ENCODE data around the gene THBS1. TPM values are rescaled to one million over a fixed set of nuclear protein-coding genes. Genes with fewer than 3 reads are reported as not detected.

The THBS1 gene
- total RNA-seq, 1 donor from 2014 or later = 513 TPM

DNA sequence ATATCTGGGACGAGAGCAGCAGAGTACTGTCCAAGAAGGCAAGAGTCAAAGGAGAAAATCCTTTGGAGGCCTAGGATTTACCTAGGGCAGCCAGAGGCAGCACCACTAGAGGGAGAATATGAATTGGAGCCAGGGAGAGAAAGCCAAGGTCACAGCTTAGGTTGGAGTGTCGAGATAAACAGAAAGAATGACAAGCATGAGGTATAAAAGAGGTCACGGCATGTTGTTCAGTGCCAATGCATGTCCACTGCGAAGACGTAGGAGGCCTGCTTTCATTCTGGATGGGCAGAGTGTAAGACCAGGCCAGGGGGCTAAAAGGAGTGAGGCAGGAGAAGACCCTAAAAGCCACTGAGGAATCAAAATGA, 47.2 kb downstream of the THBS1 start:
- no peak overlapping the region for H3K27ac ChIP-seq
- no peak for DNase-seq (ENCODE audit: extremely low spot score in 2 of 2)

DNA sequence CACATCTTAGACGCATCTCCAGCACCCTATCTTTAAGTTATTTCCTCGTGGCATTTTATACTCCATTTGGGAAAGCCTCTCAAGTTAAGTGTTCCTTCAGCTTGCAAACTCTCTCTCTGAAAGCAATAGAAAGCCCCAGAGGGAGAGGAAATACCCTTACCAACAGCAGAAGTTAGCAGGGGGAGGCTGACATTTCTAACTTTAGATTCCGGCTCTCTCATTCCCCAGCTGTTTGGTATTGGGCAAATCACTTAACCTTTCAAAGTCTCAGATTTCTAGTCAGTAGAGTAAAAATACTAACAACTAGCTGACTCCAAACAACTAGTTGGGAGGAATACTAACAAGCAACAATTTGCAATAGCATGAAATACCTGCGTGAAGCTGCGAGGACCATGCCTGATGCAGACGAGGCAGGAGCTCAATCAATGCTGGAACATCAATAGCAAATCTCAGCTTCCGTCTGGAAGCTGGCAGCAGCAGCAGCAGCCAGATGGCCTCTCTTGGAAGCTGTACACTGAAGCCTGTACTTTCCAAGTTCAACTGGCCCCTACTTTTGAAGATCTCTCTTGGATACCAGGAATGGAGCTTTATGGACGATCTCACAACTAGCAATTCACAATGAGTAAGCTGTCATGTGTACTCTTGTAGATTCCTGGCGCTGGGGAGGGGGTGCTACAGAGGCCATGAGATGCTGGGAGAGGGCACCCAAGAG, 47.8 kb downstream of the THBS1 start:
- Histone ChIP-seq H3K9me3 (no peaks in the 10 kb centered on the region), H3K27me3 (no peaks in the 10 kb centered on the region), H3K4me1 (peaks cover 35% of the 10 kb centered on the region), H3K27ac (peak overlapping the region; percentile 37), H3K36me3 (no peaks in the 10 kb centered on the region), H3K4me3 (no peak overlapping the region)
- TF ChIP-seq, protein P1, sequence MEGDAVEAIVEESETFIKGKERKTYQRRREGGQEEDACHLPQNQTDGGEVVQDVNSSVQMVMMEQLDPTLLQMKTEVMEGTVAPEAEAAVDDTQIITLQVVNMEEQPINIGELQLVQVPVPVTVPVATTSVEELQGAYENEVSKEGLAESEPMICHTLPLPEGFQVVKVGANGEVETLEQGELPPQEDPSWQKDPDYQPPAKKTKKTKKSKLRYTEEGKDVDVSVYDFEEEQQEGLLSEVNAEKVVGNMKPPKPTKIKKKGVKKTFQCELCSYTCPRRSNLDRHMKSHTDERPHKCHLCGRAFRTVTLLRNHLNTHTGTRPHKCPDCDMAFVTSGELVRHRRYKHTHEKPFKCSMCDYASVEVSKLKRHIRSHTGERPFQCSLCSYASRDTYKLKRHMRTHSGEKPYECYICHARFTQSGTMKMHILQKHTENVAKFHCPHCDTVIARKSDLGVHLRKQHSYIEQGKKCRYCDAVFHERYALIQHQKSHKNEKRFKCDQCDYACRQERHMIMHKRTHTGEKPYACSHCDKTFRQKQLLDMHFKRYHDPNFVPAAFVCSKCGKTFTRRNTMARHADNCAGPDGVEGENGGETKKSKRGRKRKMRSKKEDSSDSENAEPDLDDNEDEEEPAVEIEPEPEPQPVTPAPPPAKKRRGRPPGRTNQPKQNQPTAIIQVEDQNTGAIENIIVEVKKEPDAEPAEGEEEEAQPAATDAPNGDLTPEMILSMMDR (IDR thresholded peaks at IDR 0.05) = no peak
- TF ChIP-seq POLR2AphosphoS5 (IDR thresholded peaks at IDR 0.05; ENCODE audit: insufficient read depth in 1 of 2, low read depth in 1 of 2) = no peak
- TF ChIP-seq POLR2A (IDR thresholded peaks at IDR 0.05) = no peak
- intact Hi-C loops (cut with DNase I) = no loop called here
- no peak for DNase-seq (ENCODE audit: extremely low spot score in 2 of 2)

More for the DNA sequence above, 47.2 kb downstream of the THBS1 start:
- Histone ChIP-seq H3K27me3 (no peaks in the 10 kb centered on the region), H3K4me3 (no peak overlapping the region), H3K4me1 (peaks cover 35% of the 10 kb centered on the region), H3K9me3 (no peaks in the 10 kb centered on the region), H3K36me3 (no peaks in the 10 kb centered on the region)
- intact Hi-C loops (cut with DNase I) = no loop called here
- TF ChIP-seq POLR2AphosphoS5 (IDR thresholded peaks at IDR 0.05; ENCODE audit: insufficient read depth in 1 of 2, low read depth in 1 of 2) (no peak), POLR2A (IDR thresholded peaks at IDR 0.05) (no peak)
- TF ChIP-seq, protein P1 (IDR thresholded peaks at IDR 0.05) = no peak

DNA sequence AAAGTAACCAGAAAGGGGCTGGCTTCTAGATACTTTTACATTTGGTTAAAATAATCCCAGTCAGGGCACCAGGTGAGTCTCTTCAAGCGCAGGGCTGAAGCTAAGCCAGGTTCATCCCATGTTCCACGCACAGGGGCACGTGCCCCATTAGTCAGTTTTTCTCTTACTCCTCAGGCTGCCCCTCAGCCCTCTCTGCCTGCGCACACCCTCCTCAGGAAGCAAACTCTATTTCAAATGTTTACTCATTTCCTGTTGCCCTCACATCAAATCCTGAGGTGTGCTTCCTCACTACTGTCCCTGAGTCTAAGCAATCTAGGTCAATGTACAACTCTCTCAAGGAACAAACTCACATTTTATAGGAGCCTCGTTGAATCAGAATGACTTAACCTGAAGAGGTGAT, 48.5 kb downstream of the THBS1 start:
- H3K27me3 ChIP-seq = no peaks in the 10 kb centered on the region
- H3K4me1 ChIP-seq = peaks cover 28% of the 10 kb centered on the region
- peak overlapping the region; percentile 37 for H3K27ac ChIP-seq
- DNase-seq (ENCODE audit: extremely low spot score in 2 of 2) = no peak
- H3K36me3 ChIP-seq = no peaks in the 10 kb centered on the region
- no peak overlapping the region for H3K4me3 ChIP-seq
- H3K9me3 ChIP-seq = no peaks in the 10 kb centered on the region
- TF ChIP-seq POLR2AphosphoS5 (IDR thresholded peaks at IDR 0.05; ENCODE audit: insufficient read depth in 1 of 2, low read depth in 1 of 2) = peak in 1 of 2 donors; percentile 61
- TF ChIP-seq POLR2A (IDR thresholded peaks at IDR 0.05) = peak in 1 of 2 donors; percentile 11
- TF ChIP-seq, protein P1 (IDR thresholded peaks at IDR 0.05) = no peak
- intact Hi-C loops (cut with DNase I) = no loop called here

DNA sequence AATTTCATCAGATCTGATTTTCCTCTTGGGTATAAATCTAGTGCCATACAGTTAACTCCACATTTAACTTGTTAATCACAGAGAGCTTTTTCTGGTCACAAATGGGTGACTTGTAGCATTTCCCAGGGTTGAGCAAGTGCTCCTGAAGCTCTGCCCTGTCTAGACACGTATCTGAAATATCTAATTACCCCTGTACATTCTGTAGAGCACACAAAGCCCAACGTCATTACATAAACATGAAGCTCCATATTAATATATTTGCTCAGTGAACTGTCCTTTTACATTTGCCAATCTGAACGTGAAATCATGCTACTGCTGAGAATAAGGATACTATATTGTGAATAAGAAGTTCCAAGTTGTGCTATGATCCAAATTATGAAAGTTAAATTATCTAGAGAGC, 49.0 kb downstream of the THBS1 start:
- H3K4me3 ChIP-seq = no peak overlapping the region
- H3K9me3 ChIP-seq = no peaks in the 10 kb centered on the region
- no peak for DNase-seq (ENCODE audit: extremely low spot score in 2 of 2)
- no peak overlapping the region for H3K27ac ChIP-seq
- TF ChIP-seq, protein P1 (IDR thresholded peaks at IDR 0.05) = no peak
- TF ChIP-seq POLR2AphosphoS5 (IDR thresholded peaks at IDR 0.05; ENCODE audit: insufficient read depth in 1 of 2, low read depth in 1 of 2) = no peak
- TF ChIP-seq POLR2A (IDR thresholded peaks at IDR 0.05) = no peak
- intact Hi-C loops (cut with DNase I) = no loop called here
- H3K27me3 ChIP-seq = no peaks in the 10 kb centered on the region
- H3K4me1 ChIP-seq = peaks cover 23% of the 10 kb centered on the region
- H3K36me3 ChIP-seq = no peaks in the 10 kb centered on the region

DNA sequence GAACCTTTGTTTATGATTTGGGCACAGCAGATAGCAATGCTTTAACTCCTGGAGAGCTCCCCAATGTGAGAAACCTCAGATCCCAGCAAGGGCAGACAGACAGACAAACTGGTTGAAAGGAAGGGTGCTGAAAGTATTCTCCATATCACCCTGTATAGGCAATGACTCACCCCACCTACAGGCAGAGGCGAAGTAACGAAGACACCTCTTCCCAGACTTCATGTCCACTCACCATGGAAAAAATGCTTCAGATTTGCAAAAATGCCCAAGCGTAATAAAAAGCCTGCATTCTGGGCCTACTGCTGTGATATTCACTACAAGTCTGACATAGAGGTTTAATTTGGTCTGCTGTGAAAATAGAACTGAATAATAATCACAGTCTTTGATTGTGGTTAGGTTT, 50.5 kb downstream of the THBS1 start:
- TF ChIP-seq POLR2A (IDR thresholded peaks at IDR 0.05) = no peak
- TF ChIP-seq, protein P1 (IDR thresholded peaks at IDR 0.05) = no peak
- no peak for DNase-seq (ENCODE audit: extremely low spot score in 2 of 2)
- Histone ChIP-seq H3K4me3 (no peak overlapping the region), H3K27me3 (no peaks in the 10 kb centered on the region), H3K9me3 (no peaks in the 10 kb centered on the region), H3K36me3 (no peaks in the 10 kb centered on the region), H3K27ac (no peak overlapping the region), H3K4me1 (peaks cover 14% of the 10 kb centered on the region)
- intact Hi-C loops (cut with DNase I) = no loop called here

All from vagina (tissue), 2 donors.